Keratinocyte (primary cell): ENCODE results near the gene VANGL1. TPM values are rescaled to one million over a fixed set of nuclear protein-coding genes. Genes with fewer than 3 reads are reported as not detected.

Source experiments
- DNase-seq: peaks from one replicate; pipeline ENCODE4 v3.0.0-alpha.2; 2011; ENCODE audit warnings: low read depth, missing footprints, low spot score
- FAIRE-seq: peaks from 2 replicates; lab custom pipeline; 2011; peaks lifted over from hg19 to GRCh38; lab: Jason Lieb, UNC
- H2AFZ ChIP-seq: 2 replicates; pipeline ENCODE4 v1.6.0; 2012; ENCODE audit warnings: low read length, control low read depth, inconsistent platforms; ENCODE audit not compliant: control insufficient read depth
- H3K27ac ChIP-seq: 2 replicates; pipeline ENCODE4 v1.5.1; 2011; ENCODE audit warnings: low read length; ENCODE audit not compliant: control insufficient read depth, insufficient read depth
- H3K27me3 ChIP-seq: 3 replicates; pipeline ENCODE4 v1.6.0; 2011; ENCODE audit warnings: low read length; ENCODE audit not compliant: control insufficient read depth, insufficient read depth; ENCODE audit errors: extremely low read depth
- H3K36me3 ChIP-seq, 2 experiments: 2 replicates in 1 of 2; 3 replicates in 1 of 2; pipeline ENCODE4 v1.5.1; 2011; ENCODE audit warnings: low read length in 2 of 2, mild to moderate bottlenecking in 1 of 2; ENCODE audit not compliant: control insufficient read depth in 2 of 2, insufficient read depth in 2 of 2; ENCODE audit errors: extremely low read depth in 1 of 2
- H3K4me1 ChIP-seq: 3 replicates; pipeline ENCODE4 v1.5.1; 2011; ENCODE audit warnings: low read length; ENCODE audit not compliant: control insufficient read depth, insufficient read depth; ENCODE audit errors: extremely low read depth
- H3K4me2 ChIP-seq: 3 replicates; pipeline ENCODE4 v1.6.0; 2011; ENCODE audit warnings: low read depth, low read length; ENCODE audit not compliant: control insufficient read depth, insufficient read depth; ENCODE audit errors: extremely low read depth
- H3K4me3 ChIP-seq, 3 experiments: fragments of 200-600 bp in 1 of 3; sonication (generic) in 1 of 3; 2 replicates in 2 of 3; 3 replicates in 1 of 3; pipeline ENCODE4 v1.5.1; 2011 to 2016; ENCODE audit warnings: low read length in 3 of 3, mild to moderate bottlenecking in 3 of 3, control low read depth in 2 of 3, inconsistent platforms in 1 of 3, low read depth in 1 of 3, mixed read lengths in 1 of 3, mixed run types in 1 of 3, moderate library complexity in 1 of 3; ENCODE audit not compliant: control insufficient read depth in 2 of 3, insufficient read depth in 2 of 3; ENCODE audit errors: extremely low read depth in 1 of 3
- H3K79me2 ChIP-seq: 2 replicates; pipeline ENCODE4 v1.6.0; 2012; ENCODE audit warnings: low read length; ENCODE audit not compliant: control insufficient read depth, insufficient read depth
- H3K9ac ChIP-seq: 3 replicates; pipeline ENCODE4 v1.6.0; 2011; ENCODE audit warnings: low read length; ENCODE audit not compliant: control insufficient read depth, insufficient read depth; ENCODE audit errors: extremely low read depth
- H3K9me1 ChIP-seq: 3 replicates; pipeline ENCODE4 v1.6.0; 2011; ENCODE audit warnings: low read length; ENCODE audit not compliant: control insufficient read depth, insufficient read depth; ENCODE audit errors: extremely low read depth
- H3K9me3 ChIP-seq: 2 replicates; pipeline ENCODE4 v1.5.1; 2012; ENCODE audit warnings: low read depth, low read length; ENCODE audit not compliant: control insufficient read depth
- H4K20me1 ChIP-seq: 3 replicates; pipeline ENCODE4 v1.6.0; 2011; ENCODE audit warnings: low read length; ENCODE audit not compliant: control insufficient read depth, insufficient read depth; ENCODE audit errors: extremely low read depth
- CTCF ChIP-seq, 3 experiments: IDR thresholded peaks in 1 of 3; conservative IDR thresholded peaks in 1 of 3; optimal IDR thresholded peaks in 1 of 3; 2 replicates in 2 of 3; 3 replicates in 1 of 3; pipeline versions ENCODE3 to v1.5.1; 2011; ENCODE audit warnings: low read length in 3 of 3, mild to moderate bottlenecking in 3 of 3, moderate library complexity in 2 of 3, control low read depth in 1 of 3, inconsistent platforms in 1 of 3; ENCODE audit not compliant: insufficient read depth in 2 of 3; ENCODE audit errors: extremely low read depth in 1 of 3
- EZH2 ChIP-seq: IDR thresholded peaks from one replicate; pipeline ENCODE4 v1.6.1; 2012; ENCODE audit warnings: inconsistent platforms, mild to moderate bottlenecking, low read length, moderate library complexity
- dilution Hi-C: fragments of 300-500 bp; cut with MboI; formaldehyde crosslinking; loops from one replicate; pipeline ENCODE4 v1.7.0; 2020; ENCODE audit warnings: low sequenced_read_pairs; ENCODE audit not compliant: extremely low pct_ligation_motif_present
- polyA plus RNA-seq, 5 experiments: library from polyadenylated mRNA; depleted of rRNA in 3 of 5; stranded (reverse) in 3 of 5; stranded (forward) in 1 of 5; unstranded in 1 of 5; fragments of >200 nt; gene quantifications; 1 replicate in 1 of 5; 2 replicates in 3 of 5; 3 replicates in 1 of 5; pipeline versions ENCODE4 v1.2.1 to v1.2.3, GENCODE V29; 2011 to 2012; ENCODE audit warnings: missing spikeins in 2 of 5, low read depth in 1 of 5, low replicate concordance in 1 of 5

VANGL1 gene
- polyA plus RNA-seq, 1 donor (not counting 4 experiments of a cell fraction or from before 2014, with no cell fraction given) = 22.4 TPM

DNA sequence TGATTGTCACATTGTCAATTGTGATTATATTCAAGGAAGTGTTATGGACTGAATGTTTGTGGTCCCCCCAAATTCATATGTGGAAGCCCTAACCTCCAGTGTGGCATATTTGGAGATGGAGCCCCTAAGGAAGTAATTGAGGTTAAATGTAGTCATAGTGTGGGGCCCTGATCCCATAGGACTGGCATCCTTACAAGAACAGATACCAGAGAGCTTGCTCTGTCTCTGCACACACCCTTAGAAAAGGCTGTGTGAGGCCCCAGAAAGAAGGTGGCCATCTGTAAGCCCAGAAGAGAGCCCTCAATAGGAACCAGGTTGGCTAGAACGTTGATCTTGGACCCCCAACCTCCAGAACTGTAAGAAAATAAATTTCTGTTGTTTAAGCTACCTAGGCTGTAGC lies 28.1 kb downstream of the VANGL1 start:
- FAIRE-seq = no peak
- no peak overlapping the region for H3K9ac ChIP-seq
- no peak for TF ChIP-seq CTCF (optimal IDR thresholded peaks at IDR 0.05 in 1 of 3, IDR thresholded peaks at IDR 0.05 in 1 of 3, conservative IDR thresholded peaks at IDR 0.05 in 1 of 3; ENCODE audit: extremely low read depth in 1 of 3, insufficient read depth in 2 of 3, low read length in 3 of 3)
- TF ChIP-seq EZH2 = no peak

GRCh38 chr1:115670476-115671175 lies 28.9 kb downstream of the VANGL1 start:
- no peak overlapping the region for H3K4me3 ChIP-seq
- peaks cover 4% of the 10 kb centered on the region for H3K9me1 ChIP-seq
- H4K20me1 ChIP-seq = no peaks in the 10 kb centered on the region
- H3K4me2 ChIP-seq = no peak overlapping the region
- no peak overlapping the region for H3K9ac ChIP-seq
- peaks cover 52% of the 10 kb centered on the region for H3K79me2 ChIP-seq
- FAIRE-seq (no peak), DNase-seq (no peak)
- TF ChIP-seq EZH2 (no peak), CTCF (optimal IDR thresholded peaks at IDR 0.05 in 1 of 3, IDR thresholded peaks at IDR 0.05 in 1 of 3, conservative IDR thresholded peaks at IDR 0.05 in 1 of 3; ENCODE audit: extremely low read depth in 1 of 3, insufficient read depth in 2 of 3, low read length in 3 of 3) (no peak)
- dilution Hi-C loops = no loop called here
- no peak overlapping the region for H2AFZ ChIP-seq
- no peaks in the 10 kb centered on the region for H3K27me3 ChIP-seq
- H3K27ac ChIP-seq = peak overlapping the region; percentile 42
- H3K36me3 ChIP-seq = peaks cover 13 to 33% of the 10 kb centered on the region in 2 experiments
- H3K4me1 ChIP-seq = peaks cover 33% of the 10 kb centered on the region
- peaks cover 10% of the 10 kb centered on the region for H3K9me3 ChIP-seq

More for the DNA sequence above, 28.1 kb downstream of the VANGL1 start:
- H3K36me3 ChIP-seq = peaks cover 13 to 38% of the 10 kb centered on the region in 2 experiments
- H3K4me2 ChIP-seq = no peak overlapping the region
- H3K4me3 ChIP-seq = no peak overlapping the region
- no peaks in the 10 kb centered on the region for H4K20me1 ChIP-seq
- H3K27me3 ChIP-seq = no peaks in the 10 kb centered on the region
- dilution Hi-C loops = no loop called here
- H2AFZ ChIP-seq = no peak overlapping the region
- H3K4me1 ChIP-seq = peaks cover 38% of the 10 kb centered on the region
- H3K9me1 ChIP-seq = peaks cover 4% of the 10 kb centered on the region
- DNase-seq = no peak
- H3K9me3 ChIP-seq = peaks cover 10% of the 10 kb centered on the region
- no peak overlapping the region for H3K27ac ChIP-seq
- peaks cover 52% of the 10 kb centered on the region for H3K79me2 ChIP-seq
